Hematopoietic multipotent progenitor cell treated with erythropoietin and hydrocortisone succinate and interleukin-3 and kit ligand, for 4 days (in vitro differentiated cells): ENCODE data around the gene MYBPC1.
"Not testable (repeated sequence)": the region's sequence is repeated elsewhere in the genome, so short reads cannot be mapped to it uniquely, and the experiment has no call there.

ENCODE experiments used
- DNase-seq: peaks from one replicate; pipeline ENCODE4 v3.0.0-alpha.2; 2015

Gene MYBPC1, protein sequence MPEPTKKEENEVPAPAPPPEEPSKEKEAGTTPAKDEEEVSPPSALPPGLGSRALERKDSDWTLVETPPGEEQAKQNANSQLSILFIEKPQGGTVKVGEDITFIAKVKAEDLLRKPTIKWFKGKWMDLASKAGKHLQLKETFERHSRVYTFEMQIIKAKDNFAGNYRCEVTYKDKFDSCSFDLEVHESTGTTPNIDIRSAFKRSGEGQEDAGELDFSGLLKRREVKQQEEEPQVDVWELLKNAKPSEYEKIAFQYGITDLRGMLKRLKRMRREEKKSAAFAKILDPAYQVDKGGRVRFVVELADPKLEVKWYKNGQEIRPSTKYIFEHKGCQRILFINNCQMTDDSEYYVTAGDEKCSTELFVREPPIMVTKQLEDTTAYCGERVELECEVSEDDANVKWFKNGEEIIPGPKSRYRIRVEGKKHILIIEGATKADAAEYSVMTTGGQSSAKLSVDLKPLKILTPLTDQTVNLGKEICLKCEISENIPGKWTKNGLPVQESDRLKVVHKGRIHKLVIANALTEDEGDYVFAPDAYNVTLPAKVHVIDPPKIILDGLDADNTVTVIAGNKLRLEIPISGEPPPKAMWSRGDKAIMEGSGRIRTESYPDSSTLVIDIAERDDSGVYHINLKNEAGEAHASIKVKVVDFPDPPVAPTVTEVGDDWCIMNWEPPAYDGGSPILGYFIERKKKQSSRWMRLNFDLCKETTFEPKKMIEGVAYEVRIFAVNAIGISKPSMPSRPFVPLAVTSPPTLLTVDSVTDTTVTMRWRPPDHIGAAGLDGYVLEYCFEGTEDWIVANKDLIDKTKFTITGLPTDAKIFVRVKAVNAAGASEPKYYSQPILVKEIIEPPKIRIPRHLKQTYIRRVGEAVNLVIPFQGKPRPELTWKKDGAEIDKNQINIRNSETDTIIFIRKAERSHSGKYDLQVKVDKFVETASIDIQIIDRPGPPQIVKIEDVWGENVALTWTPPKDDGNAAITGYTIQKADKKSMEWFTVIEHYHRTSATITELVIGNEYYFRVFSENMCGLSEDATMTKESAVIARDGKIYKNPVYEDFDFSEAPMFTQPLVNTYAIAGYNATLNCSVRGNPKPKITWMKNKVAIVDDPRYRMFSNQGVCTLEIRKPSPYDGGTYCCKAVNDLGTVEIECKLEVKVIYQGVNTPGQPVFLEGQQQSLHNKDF

GRCh38 chr12:101594700-101595099 lies at the start of gene MYBPC1:
Gene MYBPC1, plus strand, starts transcription at chr12:101594971. Its CDS starts 100 bp downstream, at chr12:101595071.
- peak; percentile 6 for DNase-seq

- DNase-seq: no peak
Measured at GRCh38 chr12:101551362-101552114, 43.2 kb upstream of the MYBPC1 start.

- DNase-seq: no peak
Measured at GRCh38 chr12:101552277-101552676, 42.5 kb upstream of the MYBPC1 start.

- DNase-seq: peak; percentile 11
Measured at GRCh38 chr12:101557094-101557493, 37.7 kb upstream of the MYBPC1 start.

DNA sequence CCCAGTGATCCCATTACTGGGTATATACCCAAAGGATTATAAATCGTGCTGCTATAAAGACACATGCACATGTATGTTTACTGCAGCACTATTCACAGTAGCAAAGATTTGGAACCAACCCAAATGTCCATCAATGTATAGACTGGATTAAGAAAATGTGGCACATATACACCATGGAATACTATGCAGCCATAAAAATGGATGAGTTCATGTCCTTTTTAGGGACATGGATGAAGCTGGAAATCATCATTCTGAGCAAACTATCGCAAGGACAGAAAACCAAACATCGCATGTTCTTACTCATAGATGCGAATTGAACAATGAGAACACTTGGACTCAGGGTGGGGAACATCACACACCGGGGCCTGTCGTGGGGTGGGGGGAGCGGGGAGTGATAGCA lies 36.0 kb upstream of the MYBPC1 start:
- DNase-seq: not testable (repeated sequence)

GRCh38 chr12:101563212-101563611 lies 31.6 kb upstream of the MYBPC1 start:
- no peak for DNase-seq

- peak; percentile 15 for DNase-seq
Measured at GRCh38 chr12:101564912-101565311, 29.9 kb upstream of the MYBPC1 start.

DNA sequence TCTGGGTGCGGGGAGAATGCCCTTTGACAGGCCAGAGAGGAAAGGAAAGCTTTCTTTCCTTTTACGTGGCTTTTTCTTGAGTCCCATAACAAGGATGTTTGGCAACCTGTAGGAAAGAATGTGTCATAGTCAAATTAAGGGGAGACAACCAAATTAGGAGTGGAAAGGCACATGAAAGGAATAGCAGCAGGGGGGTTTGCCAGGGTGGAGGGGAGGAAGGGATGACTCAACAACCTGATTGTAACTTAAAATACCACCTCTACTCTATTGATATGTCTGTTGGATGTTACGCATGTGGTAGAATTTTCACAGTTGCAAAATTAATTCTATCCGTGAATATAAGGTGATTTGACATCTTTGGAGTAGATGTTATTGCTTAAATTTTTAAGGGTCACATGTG lies 28.5 kb upstream of the MYBPC1 start:
- DNase-seq: no peak

- no peak for DNase-seq
Measured at GRCh38 chr12:101567918-101568317, 26.9 kb upstream of the MYBPC1 start.

DNA sequence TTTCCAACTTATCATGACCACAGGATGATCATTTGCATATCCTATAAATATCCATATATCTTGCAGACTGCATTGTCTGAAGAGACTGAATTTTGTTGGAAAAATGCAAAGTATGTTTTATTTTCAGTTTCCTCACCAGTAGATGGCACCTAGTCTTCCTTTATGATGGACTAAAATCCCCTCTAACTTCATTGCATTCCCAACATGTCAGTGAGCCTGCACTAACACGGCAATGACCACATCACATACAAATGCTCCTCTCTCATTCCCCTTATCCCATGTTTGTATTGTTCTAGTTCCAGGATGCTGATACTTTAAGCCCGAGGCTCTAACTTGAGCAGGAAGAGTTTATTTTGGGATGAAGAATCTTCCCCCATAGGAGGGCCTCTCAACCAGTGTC lies 24.7 kb upstream of the MYBPC1 start:
- peak; percentile 59 for DNase-seq

DNA sequence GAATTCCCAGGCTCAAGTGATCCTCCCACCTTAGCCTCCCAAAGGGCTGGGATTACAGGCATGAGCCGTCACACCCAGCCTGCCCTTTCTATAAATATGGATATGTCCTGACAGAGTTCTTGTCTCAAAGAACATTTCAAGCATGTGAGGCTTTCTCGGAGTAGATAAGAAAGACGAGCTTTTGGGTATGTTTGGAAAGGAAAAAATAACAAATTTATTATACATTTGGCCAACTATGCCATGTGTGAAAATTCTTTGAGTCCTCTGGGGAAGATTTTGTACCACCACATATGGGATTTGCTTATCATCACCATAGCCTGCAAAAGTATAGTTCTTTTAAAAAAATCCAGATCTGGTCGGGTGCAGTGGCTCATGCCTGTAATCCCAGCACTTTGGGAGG lies 23.7 kb upstream of the MYBPC1 start:
- DNase-seq: no peak

DNA sequence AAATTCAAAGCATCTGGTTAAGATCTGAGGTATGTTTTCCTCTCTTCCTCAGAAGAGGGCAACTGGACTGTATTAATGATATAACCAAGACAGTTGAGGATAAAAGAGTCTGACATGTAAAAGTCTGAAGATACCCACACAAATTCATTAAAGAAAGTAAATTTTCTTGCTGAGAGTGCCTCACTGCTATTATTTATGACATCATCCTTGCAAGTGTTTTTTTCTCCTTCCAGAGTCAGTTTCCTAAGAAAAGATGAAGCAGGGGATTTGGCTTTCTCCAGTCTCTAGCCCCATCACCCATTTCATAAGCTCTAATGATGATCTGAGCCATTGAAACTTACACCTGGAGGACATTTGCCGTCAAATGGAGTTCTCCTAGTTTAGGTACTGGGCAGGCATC lies 21.0 kb upstream of the MYBPC1 start:
- no peak for DNase-seq

GRCh38 chr12:101578417-101578816 lies 16.4 kb upstream of the MYBPC1 start:
- DNase-seq: no peak

DNA sequence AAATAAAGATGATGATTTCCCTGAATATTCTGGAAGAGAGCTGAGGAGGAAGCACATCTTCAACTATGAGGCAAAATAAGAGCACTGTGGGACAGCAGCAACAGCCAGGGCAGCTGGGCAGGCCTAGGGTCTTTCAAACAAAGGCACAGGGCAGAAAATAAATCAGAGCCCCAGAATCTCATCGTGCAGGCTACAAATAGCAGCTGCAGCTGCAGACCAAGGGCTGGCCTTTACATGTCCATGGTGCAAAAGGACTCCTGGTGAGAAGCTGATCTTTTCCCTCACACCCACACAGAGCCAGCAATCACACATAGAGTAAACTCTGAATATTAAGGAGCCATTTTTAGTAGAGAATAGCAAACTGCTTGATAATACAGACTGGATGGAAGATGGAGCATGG lies 13.6 kb upstream of the MYBPC1 start:
- DNase-seq: no peak

DNA sequence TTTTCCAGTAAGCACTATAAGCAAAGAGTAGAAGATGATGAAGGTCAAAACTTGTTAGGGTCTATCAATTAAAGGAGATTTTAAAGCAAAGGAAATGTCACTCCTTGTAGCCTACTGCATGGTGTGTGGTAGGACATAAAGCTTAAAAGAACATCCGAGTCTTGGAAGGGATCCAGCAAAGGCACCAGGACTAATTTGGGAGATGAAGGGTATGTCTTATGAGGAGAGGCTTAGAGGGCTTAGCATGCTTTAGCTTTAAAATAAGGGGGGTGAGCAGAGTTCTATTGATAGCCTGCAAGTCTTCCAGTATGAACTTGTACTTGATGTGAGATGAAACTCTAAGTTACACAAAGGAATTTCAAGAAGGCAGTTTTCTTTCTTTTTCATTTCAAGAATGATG lies 11.8 kb upstream of the MYBPC1 start:
- DNase-seq: no peak

DNA sequence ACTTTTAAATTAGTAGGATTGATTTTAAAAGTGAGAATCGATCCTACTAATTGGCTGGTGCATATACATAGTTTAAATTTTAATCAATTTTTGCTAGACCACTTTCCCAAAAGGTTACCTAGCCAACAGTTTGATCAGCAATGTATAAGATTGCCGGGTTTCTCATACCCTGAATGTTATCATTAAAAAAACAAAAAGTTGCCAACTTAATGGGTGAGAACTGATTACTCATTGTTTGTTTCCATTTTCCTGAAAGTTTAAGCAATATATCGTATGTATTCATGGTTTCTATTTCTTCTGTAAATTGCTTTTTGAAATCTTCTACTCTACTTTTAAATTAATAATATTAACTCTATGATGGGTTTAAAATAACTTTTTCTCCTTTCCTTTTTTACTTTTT lies 4.4 kb upstream of the MYBPC1 start:
- no peak for DNase-seq

GRCh38 chr12:101591781-101592180 lies 3.0 kb upstream of the MYBPC1 start:
- no peak for DNase-seq

DNA sequence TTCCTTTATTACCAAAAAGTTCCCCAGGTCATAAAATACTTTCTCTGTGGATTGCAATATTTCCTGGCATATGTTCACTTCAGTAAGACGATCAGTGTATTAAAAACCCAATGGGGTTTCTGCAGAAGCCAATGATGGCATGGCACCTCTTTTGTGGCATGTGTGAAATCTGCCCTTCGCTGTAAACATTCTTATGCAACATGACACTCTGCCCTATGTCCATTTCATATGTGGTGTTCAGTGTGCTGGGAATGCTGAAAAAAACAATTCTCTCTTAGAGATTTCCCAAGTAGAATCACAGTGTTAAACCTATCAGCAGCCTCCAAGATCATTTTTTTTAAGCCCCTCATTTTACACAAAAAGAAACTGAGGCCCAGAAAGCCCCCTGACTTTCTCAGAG lies 2.3 kb upstream of the MYBPC1 start:
- DNase-seq: no peak

DNA sequence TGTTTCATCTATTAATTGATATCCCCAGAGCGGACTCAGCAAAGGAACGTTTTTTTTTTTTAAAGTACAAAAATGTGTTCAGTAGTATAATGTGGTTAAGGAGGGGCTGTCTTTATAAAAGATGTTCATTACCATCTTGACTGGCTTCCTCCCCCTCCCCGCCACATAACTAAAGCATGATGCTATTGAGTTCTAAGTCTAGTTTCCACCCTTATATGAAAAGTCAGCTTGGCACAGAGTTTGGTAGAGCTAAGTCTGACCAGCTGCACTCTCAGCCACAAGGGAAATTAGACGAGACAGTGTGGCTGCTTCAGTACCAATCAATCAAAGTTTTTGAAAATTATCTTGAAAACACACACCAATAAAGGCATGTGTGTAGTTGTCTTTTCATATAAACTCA lies 1.9 kb upstream of the MYBPC1 start:
- no peak for DNase-seq

- DNase-seq: no peak
Measured at GRCh38 chr12:101596172-101596571, 1.4 kb downstream of the MYBPC1 start.

DNA sequence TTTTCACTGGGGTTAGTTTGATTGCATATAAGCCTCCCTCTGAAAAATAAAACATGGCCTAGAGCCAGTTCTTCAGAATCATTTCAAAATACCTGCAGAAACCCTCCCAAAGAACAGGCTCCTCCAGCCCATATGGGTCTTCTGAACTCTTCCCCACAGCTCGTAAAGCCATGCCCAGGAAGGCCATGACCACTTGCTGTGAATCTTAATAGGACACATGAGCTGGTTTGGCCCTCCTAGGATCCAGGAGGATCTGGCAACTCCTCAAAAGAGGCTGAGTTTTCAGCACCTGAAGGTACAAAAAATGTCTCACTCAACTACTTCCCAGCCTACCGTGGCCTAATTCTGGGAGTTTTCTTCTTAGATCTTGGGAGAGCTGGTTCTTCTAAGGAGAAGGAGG lies 2.4 kb downstream of the MYBPC1 start:
- no peak for DNase-seq

GRCh38 chr12:101598483-101598882 lies 3.7 kb downstream of the MYBPC1 start:
- DNase-seq: no peak

GRCh38 chr12:101599311-101599710 lies 4.5 kb downstream of the MYBPC1 start:
- DNase-seq: no peak
